ENCODE data around the gene SYNPO.

SYNPO gene

DNA sequence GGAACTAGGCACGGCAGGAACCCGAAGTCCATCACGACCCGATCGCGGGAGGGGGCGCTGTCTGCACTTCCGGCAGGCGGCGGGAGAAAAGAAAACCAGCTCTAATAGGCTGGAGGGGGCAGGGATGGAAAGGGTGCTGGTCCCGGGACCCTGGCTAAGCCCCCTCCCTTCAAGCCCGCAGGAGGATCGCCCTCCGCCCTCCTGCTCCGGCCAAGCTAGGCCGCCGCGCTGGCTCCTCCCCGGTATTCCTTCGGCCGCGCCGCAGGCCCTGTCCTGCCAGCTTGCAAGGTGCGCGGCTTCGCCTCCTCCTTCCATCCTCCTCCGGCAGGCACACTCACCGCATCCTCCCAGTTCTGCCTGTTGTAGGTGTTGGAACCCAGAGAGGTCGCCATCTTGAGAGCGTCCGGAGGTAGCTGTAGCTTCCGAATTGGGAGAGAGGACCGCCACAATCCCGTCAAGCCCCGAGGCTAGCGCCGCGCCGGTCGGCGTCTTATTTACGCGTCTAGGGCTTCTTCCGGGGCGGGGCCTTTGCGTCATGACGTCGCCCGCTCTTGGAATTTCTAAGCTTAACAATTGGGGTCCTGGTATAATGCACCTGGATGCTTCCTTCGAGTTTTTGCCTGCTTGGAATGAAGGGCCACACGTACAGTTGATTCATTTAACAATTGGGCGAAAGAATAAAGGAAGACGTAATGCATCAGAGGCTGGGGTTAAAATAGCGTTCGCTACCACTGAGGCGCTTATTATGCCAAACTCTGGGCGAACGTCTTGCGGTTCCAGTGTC, 60.3 kb downstream of the SYNPO start, which contains the start of gene RBM22:
RBM22 (minus strand) TSS at position 469 of the 784 bp plus-strand sequence; CDS start at position 392, 77 bp downstream.
- DNase-seq: peak; percentile 95

DNA sequence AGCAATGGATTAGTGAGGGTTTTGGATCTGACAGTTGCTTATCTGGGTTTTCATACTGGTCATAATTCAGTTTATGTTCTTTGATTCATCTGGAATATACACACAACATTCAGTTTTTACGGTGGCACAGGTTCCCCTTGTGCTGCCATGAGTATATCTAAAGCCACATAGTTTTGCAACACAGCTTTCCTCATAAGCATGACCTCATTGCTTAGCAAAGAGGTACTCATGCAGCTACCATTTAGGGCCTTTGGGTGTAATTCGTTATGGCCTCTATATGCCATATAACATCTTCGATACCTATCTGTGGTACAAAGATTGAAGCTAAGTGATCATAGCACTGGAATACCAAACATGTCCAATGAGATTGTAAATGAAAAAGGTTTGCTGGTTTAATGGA, 63.3 kb downstream of the SYNPO start:
- DNase-seq: no peak

DNA sequence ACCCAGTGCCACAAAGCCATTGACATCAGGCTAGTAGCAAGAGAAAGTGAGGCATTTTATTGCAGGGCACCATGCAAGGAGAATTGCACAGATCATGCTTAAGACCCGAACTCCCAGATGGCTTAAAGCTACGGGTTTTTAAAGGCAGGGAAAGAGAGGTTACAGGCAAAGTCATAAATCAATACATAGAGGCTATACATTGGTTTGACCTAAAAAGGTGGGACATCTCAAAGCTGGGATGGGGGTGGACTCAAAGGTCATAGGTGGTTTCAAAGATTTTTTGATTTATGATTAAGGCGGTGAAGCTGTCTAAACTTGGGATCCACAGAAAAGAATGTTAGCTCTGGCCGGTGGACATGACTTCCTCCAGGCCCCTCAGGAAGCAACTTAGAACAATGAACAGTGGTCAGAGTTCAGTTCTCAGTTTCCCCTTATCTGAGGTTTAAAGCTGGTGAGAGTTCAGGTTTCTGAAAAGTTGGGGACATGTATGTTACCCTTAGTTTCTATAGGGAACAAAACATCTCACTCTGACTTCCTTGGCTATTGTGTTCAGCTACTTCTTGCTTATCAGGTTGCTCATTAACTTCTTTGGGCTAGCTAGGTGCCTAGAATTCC, 66.4 kb downstream of the SYNPO start:
- DNase-seq: no peak

Measured in CD4-positive, alpha-beta T cell treated with Interleukin-17A for 4 hours (primary cell).